K562 (cell line): ENCODE measurements around the gene HAUS6. TPM values are rescaled to one million over a fixed set of nuclear protein-coding genes. Genes with fewer than 3 reads are reported as not detected.

Source experiments
- ATAC-seq: fragments of 200-7000 bp; cut with Tn5 transposase; 3 replicates; pipeline ENCODE4 v1.9.1; 2020; ENCODE audit warnings: moderate library complexity
- BruUV-seq: library from RNA; stranded (reverse); fragments of 400-500 nt; replicated peaks from 2 replicates; lab custom pipeline; 2021; lab: Mats Ljungman, UMichigan
- CTCF ChIA-PET: fragments of 300-600 bp; formaldehyde crosslinking; extraction: SDS; loops from one replicate; lab custom pipeline; 2021; ENCODE audit warnings: low intra/inter-chr PET ratio; lab: Yijun Ruan, JAX
- POLR2A ChIA-PET: fragments of 300-600, 350-650 bp; sonication (Branson Sonifier 250); formaldehyde crosslinking; extraction: SDS; loops from one replicate; lab custom pipeline; 2021; ENCODE audit warnings: antibody characterized with exemption, inconsistent platforms; lab: Yijun Ruan, JAX
- DNase-seq, 4 experiments: peaks; one replicate each; pipeline versions ENCODE4 v3.0.0 to v3.0.0-alpha.2; 2011 to 2018; ENCODE audit warnings: low spot score in 3 of 4, mixed read lengths in 3 of 4; ENCODE audit errors: extremely low read depth in 1 of 4
- FAIRE-seq: peaks from 2 replicates; lab custom pipeline; 2011; peaks lifted over from hg19 to GRCh38; lab: Jason Lieb, UNC
- H2AFZ ChIP-seq: 2 replicates; pipeline ENCODE4 v1.6.0; 2011; ENCODE audit warnings: low read depth, low read length, control low read depth, inconsistent platforms
- H3K27ac ChIP-seq: fragments of 200-600 bp; 3 replicates; pipeline ENCODE4 v1.8.0; 2011; ENCODE audit warnings: low read depth, mild to moderate bottlenecking, control low read depth, inconsistent platforms, low read length, moderate library complexity, mixed read lengths; ENCODE audit errors: extremely low read depth
- H3K27me3 ChIP-seq, 2 experiments: fragments of 300-600 bp in 1 of 2; 2 replicates in 1 of 2; 3 replicates in 1 of 2; pipeline versions ENCODE4 v1.6.0 to v1.8.0; 2011; ENCODE audit warnings: inconsistent platforms in 2 of 2, low read length in 2 of 2, mild to moderate bottlenecking in 1 of 2, mixed read lengths in 1 of 2, moderate library complexity in 1 of 2; ENCODE audit not compliant: control insufficient read depth in 2 of 2, insufficient read depth in 2 of 2
- H3K36me3 ChIP-seq: fragments of 300-600 bp; 3 replicates; pipeline ENCODE4 v1.8.0; 2011; ENCODE audit warnings: mild to moderate bottlenecking, low read length, inconsistent platforms; ENCODE audit not compliant: control insufficient read depth, insufficient read depth
- H3K4me1 ChIP-seq, 2 experiments: fragments of 200-600 bp in 1 of 2; replicated peaks in 1 of 2; 2 replicates in 1 of 2; 3 replicates in 1 of 2; pipeline versions ENCODE4 v1.5.1 to v1.8.0; 2011; ENCODE audit warnings: inconsistent platforms in 2 of 2, low read length in 2 of 2, mild to moderate bottlenecking in 1 of 2, mixed read lengths in 1 of 2, moderate library complexity in 1 of 2; ENCODE audit not compliant: control insufficient read depth in 2 of 2, insufficient read depth in 2 of 2
- H3K4me2 ChIP-seq: 2 replicates; pipeline ENCODE4 v1.6.1; 2011; ENCODE audit warnings: low read length, control low read depth, inconsistent platforms, mixed read lengths; ENCODE audit not compliant: insufficient read depth
- H3K4me3 ChIP-seq: fragments of 200-600 bp; sonication (generic), shearing (Covaris generic); 2 replicates; pipeline ENCODE4 v1.5.1; 2016; ENCODE audit warnings: control low read depth, inconsistent platforms
- H3K79me2 ChIP-seq: fragments of 200-600 bp; 3 replicates; pipeline ENCODE4 v1.8.0; 2011; ENCODE audit warnings: low read length, inconsistent platforms; ENCODE audit not compliant: control insufficient read depth, insufficient read depth
- H3K9ac ChIP-seq, 2 experiments: 2 replicates each; pipeline versions ENCODE4 v1.6.0 to v1.6.1; 2011; ENCODE audit warnings: low read depth in 2 of 2, low read length in 2 of 2, control low read depth in 1 of 2, inconsistent platforms in 1 of 2, mild to moderate bottlenecking in 1 of 2, mixed read lengths in 1 of 2; ENCODE audit not compliant: insufficient read depth in 1 of 2
- H3K9me1 ChIP-seq: one replicate; pipeline ENCODE4 v1.6.0; 2011; ENCODE audit warnings: inconsistent platforms, mild to moderate bottlenecking, low read length, moderate library complexity; ENCODE audit not compliant: control insufficient read depth, insufficient read depth
- H3K9me3 ChIP-seq: replicated peaks from 2 replicates; pipeline ENCODE4 v1.5.1; 2011; ENCODE audit warnings: low read depth, low read length, inconsistent platforms; ENCODE audit not compliant: control insufficient read depth, insufficient read depth
- H4K20me1 ChIP-seq: replicated peaks from 2 replicates; pipeline ENCODE4 v1.6.1; 2011; ENCODE audit warnings: low read length, inconsistent platforms, mixed read lengths; ENCODE audit not compliant: control insufficient read depth, insufficient read depth
- ARID3A ChIP-seq: IDR thresholded peaks from 2 replicates; pipeline ENCODE4 v1.6.1; 2012; ENCODE audit warnings: low read depth, low read length, improper control_type of control experiment, borderline replicate concordance
- E2F4 ChIP-seq: sonication (generic); formaldehyde crosslinking; IDR thresholded peaks from 2 replicates; pipeline ENCODE4 v1.8.0; 2022; ENCODE audit warnings: mild to moderate bottlenecking, low read depth, missing genetic modification reagents
- EHMT2 ChIP-seq: fragments of 450-650 bp; IDR thresholded peaks from 2 replicates; pipeline ENCODE4 v1.6.1; 2018; ENCODE audit warnings: antibody characterized with exemption
- ERF ChIP-seq: fragments of 450-650 bp; formaldehyde crosslinking; IDR thresholded peaks from 2 replicates; pipeline ENCODE4 v1.4.0; 2020; ENCODE audit warnings: mild to moderate bottlenecking, mixed read lengths
- FUS ChIP-seq: fragments of 200-400 bp; formaldehyde crosslinking; optimal IDR thresholded peaks from 2 replicates; pipeline ENCODE3; 2017; ENCODE audit warnings: low read depth, low read length
- KLF16 ChIP-seq: IDR thresholded peaks from 2 replicates; pipeline ENCODE4 v1.6.1; 2016; ENCODE audit warnings: antibody characterized with exemption
- MAZ ChIP-seq, 2 experiments: fragments of 450-650 bp in 1 of 2; sonication (generic) in 1 of 2; formaldehyde crosslinking; IDR thresholded peaks in 1 of 2; conservative IDR thresholded peaks in 1 of 2; 2 replicates each; pipeline versions ENCODE4 v1.4.0 to v1.5.0; 2020; ENCODE audit warnings: mild to moderate bottlenecking in 1 of 2, missing genetic modification reagents in 1 of 2
- MYNN ChIP-seq, 2 experiments: sonication (generic); formaldehyde crosslinking in 1 of 2; IDR thresholded peaks; 2 replicates each; pipeline versions ENCODE4 v1.5.0 to v1.6.1; 2016 to 2020; ENCODE audit warnings: antibody characterized with exemption in 1 of 2, missing genetic modification reagents in 1 of 2
- NR0B1 ChIP-seq: fragments of 450-650 bp; IDR thresholded peaks from one replicate; pipeline ENCODE4 v1.6.1; 2018; ENCODE audit warnings: mild to moderate bottlenecking, moderate library complexity; ENCODE audit not compliant: partially characterized antibody
- TARDBP ChIP-seq: fragments of 450-650 bp; IDR thresholded peaks from 2 replicates; pipeline ENCODE4 v1.6.1; 2016
- ZBTB34 ChIP-seq: fragments of 250-450 bp; sonication (Bioruptor Pico); IDR thresholded peaks from 2 replicates; pipeline ENCODE4 v1.8.0; 2021; ENCODE audit warnings: mild to moderate bottlenecking, moderate library complexity
- ZBTB43 ChIP-seq: sonication (generic); formaldehyde crosslinking; IDR thresholded peaks from 2 replicates; pipeline ENCODE4 v1.8.0; 2023; ENCODE audit warnings: mild to moderate bottlenecking, missing genetic modification reagents
- ZFP1 ChIP-seq: fragments of 450-650 bp; formaldehyde crosslinking; IDR thresholded peaks from 2 replicates; pipeline ENCODE4 v1.4.0; 2020; ENCODE audit warnings: mild to moderate bottlenecking, mixed read lengths
- ZNF589 ChIP-seq: fragments of 200-800 bp; sonication (Bioruptor generic); IDR thresholded peaks from 2 replicates; pipeline ENCODE4 v1.6.1; 2016; ENCODE audit warnings: low read depth, missing genetic modification characterization, missing compliant biosample characterization
- WGBS: fragments of 100-300 bp; shearing (Covaris generic); methylation state at CpG from one replicate; pipeline ENCODE4 v1.1.6; 2016; ENCODE audit warnings: low coverage, mixed read lengths; ENCODE audit not compliant: insufficient coverage; ENCODE audit errors: missing lambda C conversion rate; 5-methylcytosine and 5-hydroxymethylcytosine counted together
- in situ Hi-C: fragments of 300-500 bp; cut with MboI; formaldehyde crosslinking; loops from 4 replicates; pipeline ENCODE4 v1.15.0; 2018; ENCODE audit warnings: inconsistent platforms, mixed read lengths
- intact Hi-C: fragments of 100-400 bp; cut with micrococcal nuclease; formaldehyde crosslinking; loops from 2 replicates; pipeline ENCODE4 v1.14.2; 2022
- polyA plus RNA-seq, 8 experiments: library from polyadenylated mRNA; depleted of rRNA in 4 of 8; stranded (reverse) in 5 of 8; unstranded in 3 of 8; fragments of >200 nt; fragmentation: Nextera tagmentation in 2 of 8; fragmentation: Illumina TruSeq in 1 of 8; extraction: Ambion mirVana in 2 of 8; extraction: Trizol in 1 of 8; gene quantifications; 2 replicates each; pipeline versions ENCODE4 v1.2.1 to v1.2.3, GENCODE V29; 2011 to 2014; ENCODE audit warnings: inconsistent platforms in 1 of 8, missing spikeins in 1 of 8
- total RNA-seq, 7 experiments: library from RNA; depleted of rRNA in 6 of 7; stranded (reverse); fragments of >200 nt in 6 of 7; fragmentation: Illumina TruSeq in 2 of 7; extraction: Trizol in 2 of 7; gene quantifications; 2 replicates each; pipeline versions ENCODE4 v1.2.1 to v1.2.3, GENCODE V29; 2011 to 2021; ENCODE audit warnings: low replicate concordance in 1 of 7

The HAUS6 gene
- total and polyA plus RNA-seq, 9 of the 15 experiments (the other 6 are each of a cell fraction or from before 2014, with no cell fraction given): 10.2 to 31.7 (median 23.1) TPM

- ATAC-seq (no peak), FAIRE-seq (no peak), DNase-seq (no peak)
- Histone ChIP-seq H3K9me3 (no peaks in the 10 kb centered on the region), H3K4me3 (no peak overlapping the region), H2AFZ (0 out of 2 replicates have a peak overlapping the region, but pooled peaks have one; percentile 24), H3K9me1 (no peaks in the 10 kb centered on the region), H4K20me1 (no peaks in the 10 kb centered on the region), H3K79me2 (no peaks in the 10 kb centered on the region), H3K4me1 (peaks cover 0 to 3% of the 10 kb centered on the region in 2 experiments; a peak in 2 of 5 replicates), H3K4me2 (no peak overlapping the region), H3K9ac (no peak overlapping the region), H3K36me3 (no peaks in the 10 kb centered on the region), H3K27me3 (no peaks in the 10 kb centered on the region), H3K27ac (no peak overlapping the region)
- intact Hi-C loops (no loop called here), in situ Hi-C loops (no loop called here)
- POLR2A ChIA-PET: no interaction called here
- WGBS: 76% methylated on average over 4 of the region's 5 CpGs
- CTCF ChIA-PET: no interaction called here
- no TSS peak for BruUV-seq
- TF ChIP-seq EHMT2 (no peak), ZBTB34 (no peak), KLF16 (no peak), ZNF589 (CRISPR knock-in tag) (no peak), TARDBP (no peak), NR0B1 (no peak), ZFP1 (CRISPR knock-in tag) (no peak), FUS (no peak), MAZ (CRISPR knock-in tag; conservative IDR thresholded peaks at IDR 0.05 in 1 of 2, IDR thresholded peaks at IDR 0.05 in 1 of 2) (no peak), MYNN (IDR thresholded peaks at IDR 0.05) (no peak), MYNN (CRISPR knock-in tag; IDR thresholded peaks at IDR 0.05) (no peak), ZBTB43 (CRISPR knock-in tag) (no peak), E2F4 (CRISPR knock-in tag) (no peak), ERF (CRISPR knock-in tag) (no peak), ARID3A (no peak)
These were observed 45.5 kb upstream of the HAUS6 start for GRCh38 chr9:19148187-19148586.
